Osteoblast (primary cell): Measurements from ENCODE around the gene SLAMF9. TPM values are rescaled to one million over a fixed set of nuclear protein-coding genes. Genes with fewer than 3 reads are reported as not detected.

Experiments used
- DNase-seq: peaks from one replicate; pipeline ENCODE4 v3.0.0; 2011; ENCODE audit warnings: low spot score, mixed read lengths; ENCODE audit not compliant: insufficient read length; ENCODE audit errors: missing footprints
- H2AFZ ChIP-seq: 2 replicates; pipeline ENCODE4 v1.6.0; 2011; ENCODE audit warnings: mild to moderate bottlenecking, low read length
- H3K27ac ChIP-seq: 2 replicates; pipeline ENCODE4 v1.5.1; 2011; ENCODE audit warnings: mild to moderate bottlenecking, low read depth, low read length, moderate library complexity
- H3K27me3 ChIP-seq: 2 replicates; pipeline ENCODE4 v1.6.0; 2012; ENCODE audit warnings: mild to moderate bottlenecking, control low read depth, inconsistent platforms, low read length, moderate library complexity; ENCODE audit not compliant: insufficient read depth
- H3K36me3 ChIP-seq: 2 replicates; pipeline ENCODE4 v1.5.1; 2011; ENCODE audit warnings: mild to moderate bottlenecking, low read length, control low read depth, moderate library complexity; ENCODE audit not compliant: insufficient read depth
- H3K4me1 ChIP-seq: 2 replicates; pipeline ENCODE4 v1.5.1; 2011; ENCODE audit warnings: mild to moderate bottlenecking, low read length, control low read depth, moderate library complexity; ENCODE audit not compliant: insufficient read depth
- H3K4me2 ChIP-seq: 2 replicates; pipeline ENCODE4 v1.6.0; 2011; ENCODE audit warnings: mild to moderate bottlenecking, low read length; ENCODE audit not compliant: insufficient read depth
- H3K4me3 ChIP-seq: fragments of 200-600 bp; sonication (generic); 3 replicates; pipeline ENCODE4 v1.5.1; 2012; ENCODE audit warnings: mild to moderate bottlenecking, low read length, inconsistent platforms; ENCODE audit not compliant: insufficient read depth
- H3K79me2 ChIP-seq: 2 replicates; pipeline ENCODE4 v1.6.0; 2012; ENCODE audit warnings: mild to moderate bottlenecking, low read length, control low read depth, inconsistent platforms; ENCODE audit not compliant: insufficient read depth
- H3K9me3 ChIP-seq: 2 replicates; pipeline ENCODE4 v1.5.1; 2011; ENCODE audit warnings: low read depth, low read length, control low read depth
- H4K20me1 ChIP-seq: 2 replicates; pipeline ENCODE4 v1.6.0; 2012; ENCODE audit warnings: mild to moderate bottlenecking, low read length, control low read depth; ENCODE audit not compliant: insufficient read depth
- CTCF ChIP-seq: IDR thresholded peaks from 2 replicates; pipeline ENCODE4 v1.5.1; 2011; ENCODE audit warnings: mild to moderate bottlenecking, low read depth, low read length, moderate library complexity; ENCODE audit errors: extremely low read depth
- total RNA-seq: library from RNA; depleted of rRNA; stranded (reverse); fragments of >200 nt; gene quantifications from 2 replicates; pipeline ENCODE4 v1.2.3, GENCODE V29; 2012

The SLAMF9 gene
- total RNA-seq, 1 donor: not detected

DNA sequence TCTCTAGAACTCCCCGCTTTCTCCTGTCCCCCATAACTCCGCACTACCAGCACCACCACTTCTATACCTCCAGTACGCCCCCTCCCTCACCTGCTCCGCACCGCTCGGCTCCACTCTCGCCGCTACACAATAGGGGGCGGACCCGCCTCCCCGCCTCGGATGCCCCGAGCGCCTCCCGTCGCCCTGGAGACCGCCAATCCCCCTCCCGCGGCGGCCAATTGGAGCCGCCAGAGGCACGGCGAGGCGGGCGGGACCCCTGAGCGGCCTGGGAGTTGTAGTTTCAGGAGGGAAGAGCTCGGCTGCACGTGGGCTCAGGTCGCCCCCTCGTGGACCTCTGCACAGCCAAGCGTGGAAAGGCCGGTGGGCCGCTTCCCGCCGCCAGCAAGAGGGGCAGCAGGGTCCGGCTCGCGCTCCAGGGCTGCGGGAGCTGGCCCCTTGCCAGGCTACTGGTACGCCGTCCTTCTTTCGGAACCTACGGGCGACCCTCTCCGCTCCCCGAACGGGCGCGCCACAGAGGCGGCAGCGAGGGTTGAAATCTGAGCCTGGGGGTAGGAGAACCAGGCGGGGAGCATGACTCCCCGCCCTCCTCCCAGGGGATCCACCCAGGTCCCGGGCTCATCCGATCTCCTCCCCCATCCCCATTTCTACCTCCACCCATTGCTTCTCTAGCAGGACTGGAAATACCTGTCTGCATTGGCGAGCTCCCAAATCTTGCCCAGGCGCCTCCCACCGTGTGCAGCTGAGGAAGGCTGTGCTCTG lies 8.4 kb downstream of the SLAMF9 start, which contains the start of gene IGSF9:
Gene IGSF9 (minus strand): TSS at position 131 of the 759 bp plus-strand sequence. CDS start 2,159 bp downstream, outside the sequence.
- Histone ChIP-seq H3K36me3 (no peaks in the 10 kb centered on the region), H3K9me3 (no peaks in the 10 kb centered on the region), H3K4me3 (peak within 1 kb of the TSS; percentile 67), H3K4me1 (peaks cover 6% of the 10 kb centered on the region), H3K4me2 (peak within 1 kb of the TSS; percentile 81), H3K27ac (no peak within 1 kb of the TSS), H3K79me2 (no peaks in the 10 kb centered on the region), H4K20me1 (no peaks in the 10 kb centered on the region), H2AFZ (peak within 1 kb of the TSS; percentile 47), H3K27me3 (peaks cover 21% of the 10 kb centered on the region)
- peak; percentile 95 for DNase-seq
- TF ChIP-seq CTCF: peak; percentile 32

GRCh38 chr1:159944623-159945455 lies 9.2 kb downstream of the SLAMF9 start:
- Histone ChIP-seq H3K4me3 (peak overlapping the region; percentile 67), H3K9me3 (no peaks in the 10 kb centered on the region), H3K4me2 (peak overlapping the region; percentile 81), H3K79me2 (no peaks in the 10 kb centered on the region), H3K27me3 (peaks cover 21% of the 10 kb centered on the region), H3K4me1 (peaks cover 6% of the 10 kb centered on the region), H3K36me3 (no peaks in the 10 kb centered on the region), H4K20me1 (no peaks in the 10 kb centered on the region), H2AFZ (peak overlapping the region; percentile 47), H3K27ac (no peak overlapping the region)
- peak; percentile 65 for DNase-seq
- TF ChIP-seq CTCF: no peak

DNA sequence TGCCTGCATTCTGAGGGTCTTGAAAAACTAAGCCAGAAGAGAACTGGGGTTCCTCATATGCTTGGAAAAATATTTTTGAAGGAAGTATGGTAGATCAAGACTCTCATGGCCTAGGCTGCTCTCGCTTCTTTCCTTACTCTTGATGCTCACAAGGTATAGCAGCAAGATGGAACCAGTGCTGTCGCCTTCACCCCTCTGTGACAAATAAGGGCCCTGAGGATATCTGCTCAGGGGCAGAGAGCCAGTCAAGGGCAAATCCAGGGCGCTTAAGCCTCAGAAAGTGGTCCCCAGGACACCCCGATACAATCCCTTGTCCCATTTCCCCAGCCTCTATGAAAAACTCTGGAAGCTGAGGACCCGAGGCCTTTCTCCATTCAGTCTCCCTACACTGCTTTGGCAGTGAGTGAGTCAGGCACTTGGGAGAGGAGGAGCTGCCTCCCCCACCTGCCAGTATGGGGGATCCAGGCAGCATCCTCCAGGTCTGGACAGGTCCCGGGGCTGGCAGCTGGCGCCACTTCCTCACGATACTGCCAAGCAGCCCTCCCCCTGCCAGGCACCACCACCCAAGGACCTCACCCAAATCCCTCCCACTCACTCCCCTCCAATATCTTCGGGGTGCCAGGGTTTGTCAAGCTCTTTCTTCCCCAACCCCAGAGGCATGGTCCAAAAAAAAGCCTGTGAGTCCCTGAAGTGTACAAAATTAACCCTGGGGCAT lies 10.0 kb downstream of the SLAMF9 start:
- Histone ChIP-seq H3K4me3 (no peak overlapping the region), H3K4me2 (no peak overlapping the region), H3K27me3 (peaks cover 21% of the 10 kb centered on the region), H3K27ac (no peak overlapping the region), H3K4me1 (peaks cover 6% of the 10 kb centered on the region), H3K36me3 (no peaks in the 10 kb centered on the region), H3K79me2 (no peaks in the 10 kb centered on the region), H4K20me1 (no peaks in the 10 kb centered on the region), H3K9me3 (no peaks in the 10 kb centered on the region), H2AFZ (no peak overlapping the region)
- DNase-seq: peak; percentile 76
- TF ChIP-seq CTCF: no peak
